Osteoblast (primary cell): Measurements from ENCODE around the gene CMTM3. TPM values are rescaled to one million over a fixed set of nuclear protein-coding genes. Genes with fewer than 3 reads are reported as not detected.

ENCODE experiments used
- DNase-seq: peaks from one replicate; pipeline ENCODE4 v3.0.0; 2011; ENCODE audit warnings: low spot score, mixed read lengths; ENCODE audit not compliant: insufficient read length; ENCODE audit errors: missing footprints
- H2AFZ ChIP-seq: 2 replicates; pipeline ENCODE4 v1.6.0; 2011; ENCODE audit warnings: mild to moderate bottlenecking, low read length
- H3K27ac ChIP-seq: 2 replicates; pipeline ENCODE4 v1.5.1; 2011; ENCODE audit warnings: mild to moderate bottlenecking, low read depth, low read length, moderate library complexity
- H3K27me3 ChIP-seq: 2 replicates; pipeline ENCODE4 v1.6.0; 2012; ENCODE audit warnings: mild to moderate bottlenecking, control low read depth, inconsistent platforms, low read length, moderate library complexity; ENCODE audit not compliant: insufficient read depth
- H3K36me3 ChIP-seq: 2 replicates; pipeline ENCODE4 v1.5.1; 2011; ENCODE audit warnings: mild to moderate bottlenecking, low read length, control low read depth, moderate library complexity; ENCODE audit not compliant: insufficient read depth
- H3K4me1 ChIP-seq: 2 replicates; pipeline ENCODE4 v1.5.1; 2011; ENCODE audit warnings: mild to moderate bottlenecking, low read length, control low read depth, moderate library complexity; ENCODE audit not compliant: insufficient read depth
- H3K4me2 ChIP-seq: 2 replicates; pipeline ENCODE4 v1.6.0; 2011; ENCODE audit warnings: mild to moderate bottlenecking, low read length; ENCODE audit not compliant: insufficient read depth
- H3K4me3 ChIP-seq: fragments of 200-600 bp; sonication (generic); 3 replicates; pipeline ENCODE4 v1.5.1; 2012; ENCODE audit warnings: mild to moderate bottlenecking, low read length, inconsistent platforms; ENCODE audit not compliant: insufficient read depth
- H3K79me2 ChIP-seq: 2 replicates; pipeline ENCODE4 v1.6.0; 2012; ENCODE audit warnings: mild to moderate bottlenecking, low read length, control low read depth, inconsistent platforms; ENCODE audit not compliant: insufficient read depth
- H3K9me3 ChIP-seq: 2 replicates; pipeline ENCODE4 v1.5.1; 2011; ENCODE audit warnings: low read depth, low read length, control low read depth
- H4K20me1 ChIP-seq: 2 replicates; pipeline ENCODE4 v1.6.0; 2012; ENCODE audit warnings: mild to moderate bottlenecking, low read length, control low read depth; ENCODE audit not compliant: insufficient read depth
- CTCF ChIP-seq: IDR thresholded peaks from 2 replicates; pipeline ENCODE4 v1.5.1; 2011; ENCODE audit warnings: mild to moderate bottlenecking, low read depth, low read length, moderate library complexity; ENCODE audit errors: extremely low read depth
- total RNA-seq: library from RNA; depleted of rRNA; stranded (reverse); fragments of >200 nt; gene quantifications from 2 replicates; pipeline ENCODE4 v1.2.3, GENCODE V29; 2012

CMTM3 gene
- total RNA-seq, 1 donor, result 24.6 TPM

- Histone ChIP-seq H2AFZ (no peak overlapping the region), H3K36me3 (no peaks in the 10 kb centered on the region), H3K27ac (no peak overlapping the region), H3K79me2 (peaks cover 3% of the 10 kb centered on the region), H3K9me3 (no peaks in the 10 kb centered on the region), H3K4me2 (no peak overlapping the region), H4K20me1 (no peaks in the 10 kb centered on the region), H3K27me3 (no peaks in the 10 kb centered on the region), H3K4me1 (peaks cover 41% of the 10 kb centered on the region), H3K4me3 (no peak overlapping the region)
- DNase-seq, result no peak
- no peak for TF ChIP-seq CTCF
These were observed 49.3 kb downstream of the CMTM3 start for GRCh38 chr16:66653581-66654350.

GRCh38 chr16:66656547-66656946, 52.0 kb downstream of the CMTM3 start:
- TF ChIP-seq CTCF, result no peak
- no peaks in the 10 kb centered on the region for H3K36me3 ChIP-seq
- no peaks in the 10 kb centered on the region for H3K27me3 ChIP-seq
- no peak overlapping the region for H3K4me3 ChIP-seq
- peaks cover 48% of the 10 kb centered on the region for H3K4me1 ChIP-seq
- H3K27ac ChIP-seq, result no peak overlapping the region
- no peak for DNase-seq
- H3K9me3 ChIP-seq, result no peaks in the 10 kb centered on the region
- H3K79me2 ChIP-seq, result peaks cover 5% of the 10 kb centered on the region
- H2AFZ ChIP-seq, result no peak overlapping the region
- H3K4me2 ChIP-seq, result no peak overlapping the region
- no peaks in the 10 kb centered on the region for H4K20me1 ChIP-seq

- Histone ChIP-seq H3K4me3 (no peak overlapping the region), H3K27ac (no peak overlapping the region), H3K36me3 (no peaks in the 10 kb centered on the region), H4K20me1 (no peaks in the 10 kb centered on the region), H3K27me3 (no peaks in the 10 kb centered on the region), H3K4me2 (no peak overlapping the region), H2AFZ (no peak overlapping the region), H3K79me2 (peaks cover 5% of the 10 kb centered on the region), H3K4me1 (peaks cover 43% of the 10 kb centered on the region), H3K9me3 (no peaks in the 10 kb centered on the region)
- no peak for DNase-seq
- TF ChIP-seq CTCF, result no peak
These were observed 53.8 kb downstream of the CMTM3 start for GRCh38 chr16:66658143-66658859.

- peaks cover 5% of the 10 kb centered on the region for H3K79me2 ChIP-seq
- no peak for DNase-seq
- no peaks in the 10 kb centered on the region for H4K20me1 ChIP-seq
- no peaks in the 10 kb centered on the region for H3K27me3 ChIP-seq
- no peaks in the 10 kb centered on the region for H3K9me3 ChIP-seq
- H3K27ac ChIP-seq, result no peak overlapping the region
- H3K4me1 ChIP-seq, result peaks cover 40% of the 10 kb centered on the region
- no peak overlapping the region for H3K4me3 ChIP-seq
- TF ChIP-seq CTCF, result no peak
- no peak overlapping the region for H2AFZ ChIP-seq
- no peak overlapping the region for H3K4me2 ChIP-seq
- H3K36me3 ChIP-seq, result no peaks in the 10 kb centered on the region
These were observed 54.3 kb downstream of the CMTM3 start for GRCh38 chr16:66658860-66659190.
